ENCODE data around the gene RHBG.

DNA sequence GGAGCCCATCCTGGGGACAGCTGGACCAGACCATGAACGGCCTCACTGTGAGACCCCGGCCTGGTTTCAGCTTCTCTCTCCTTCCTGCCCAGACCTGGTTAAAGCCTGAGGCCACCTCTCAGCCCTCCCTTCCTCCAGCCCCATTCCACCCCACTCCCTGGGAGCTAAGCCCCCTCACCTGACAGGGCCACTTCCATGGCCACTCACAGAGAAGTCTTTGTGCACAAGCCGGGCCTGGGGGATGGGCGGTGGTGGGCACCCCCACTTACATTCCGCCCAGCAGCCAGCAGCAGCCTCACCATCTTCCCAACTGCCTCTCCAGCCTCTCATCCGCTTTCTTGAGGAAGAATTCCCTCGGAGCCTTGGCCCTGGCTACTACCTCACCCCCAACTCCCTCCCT lies 40.4 kb downstream of the RHBG start:
- no peak for TF ChIP-seq POLR2A (IDR thresholded peaks at IDR 0.05)
- TF ChIP-seq, protein P1, sequence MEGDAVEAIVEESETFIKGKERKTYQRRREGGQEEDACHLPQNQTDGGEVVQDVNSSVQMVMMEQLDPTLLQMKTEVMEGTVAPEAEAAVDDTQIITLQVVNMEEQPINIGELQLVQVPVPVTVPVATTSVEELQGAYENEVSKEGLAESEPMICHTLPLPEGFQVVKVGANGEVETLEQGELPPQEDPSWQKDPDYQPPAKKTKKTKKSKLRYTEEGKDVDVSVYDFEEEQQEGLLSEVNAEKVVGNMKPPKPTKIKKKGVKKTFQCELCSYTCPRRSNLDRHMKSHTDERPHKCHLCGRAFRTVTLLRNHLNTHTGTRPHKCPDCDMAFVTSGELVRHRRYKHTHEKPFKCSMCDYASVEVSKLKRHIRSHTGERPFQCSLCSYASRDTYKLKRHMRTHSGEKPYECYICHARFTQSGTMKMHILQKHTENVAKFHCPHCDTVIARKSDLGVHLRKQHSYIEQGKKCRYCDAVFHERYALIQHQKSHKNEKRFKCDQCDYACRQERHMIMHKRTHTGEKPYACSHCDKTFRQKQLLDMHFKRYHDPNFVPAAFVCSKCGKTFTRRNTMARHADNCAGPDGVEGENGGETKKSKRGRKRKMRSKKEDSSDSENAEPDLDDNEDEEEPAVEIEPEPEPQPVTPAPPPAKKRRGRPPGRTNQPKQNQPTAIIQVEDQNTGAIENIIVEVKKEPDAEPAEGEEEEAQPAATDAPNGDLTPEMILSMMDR (IDR thresholded peaks at IDR 0.05 in 4 of 5, conservative IDR thresholded peaks at IDR 0.05 in 1 of 5) = no peak

Data from gastrocnemius medialis (tissue), 4 donors.